ENCODE results near the gene NTN1. TPM values are rescaled to one million over a fixed set of nuclear protein-coding genes. Genes with fewer than 3 reads are reported as not detected.

The NTN1 gene
- total RNA-seq, 1 experiment from 2014 or later = 4.2 TPM

DNA sequence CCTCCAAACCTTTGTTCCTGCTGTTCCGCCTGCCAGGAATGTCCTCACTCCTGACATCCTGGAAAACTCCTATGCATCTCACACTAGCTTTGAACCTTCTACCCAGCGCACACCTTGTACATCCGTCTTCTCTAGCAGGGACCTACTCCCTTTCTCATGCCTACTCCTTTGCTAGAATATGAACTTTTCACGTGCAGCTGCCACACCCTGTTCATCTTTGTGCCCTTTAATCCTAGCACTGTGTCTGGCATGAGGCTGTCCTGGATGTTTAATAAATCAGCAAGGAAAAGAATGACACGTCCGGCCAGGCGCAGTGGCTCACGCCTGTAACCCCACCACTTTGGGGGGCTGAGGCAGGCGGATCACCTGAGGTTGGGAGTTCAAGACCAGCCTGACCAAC is 111.0 kb downstream of the NTN1 start:
- peaks cover 0 to 7% of the 10 kb centered on the region in 2 experiments; a peak in 1 of 4 replicates for H3K4me1 ChIP-seq (ENCODE audit: control insufficient read depth in 1 of 2, insufficient read depth in 2 of 2, low read length in 2 of 2)
- DNase-seq (ENCODE audit: low read depth, low spot score) (no peak), ATAC-seq (no peak)
- RAD21 ChIA-PET (ENCODE audit: low non-redundant PET in 1 of 2, low total read pairs in 2 of 2, uncharacterized antibody in 2 of 2, unreplicated experiment in 2 of 2) = no interaction called here
- H3K36me3 ChIP-seq (ENCODE audit: control insufficient read depth in 1 of 2, insufficient read depth in 2 of 2, low read length in 2 of 2) = no peaks in the 10 kb centered on the region
- intact Hi-C loops (cut with micrococcal nuclease) = no loop called here
- H3K9me3 ChIP-seq (ENCODE audit: control insufficient read depth in 1 of 2, insufficient read depth in 1 of 2, low read depth in 1 of 2, low read length in 2 of 2) = no peaks in the 10 kb centered on the region
- CTCF ChIA-PET = no interaction called here
- H3K9me2 ChIP-seq (ENCODE audit: insufficient read depth) = no peaks in the 10 kb centered on the region
- no peak overlapping the region for H3K27ac ChIP-seq (ENCODE audit: low read depth, low read length)
- TF ChIP-seq, protein P1, sequence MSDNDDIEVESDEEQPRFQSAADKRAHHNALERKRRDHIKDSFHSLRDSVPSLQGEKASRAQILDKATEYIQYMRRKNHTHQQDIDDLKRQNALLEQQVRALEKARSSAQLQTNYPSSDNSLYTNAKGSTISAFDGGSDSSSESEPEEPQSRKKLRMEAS (IDR thresholded peaks at IDR 0.05) = no peak
- TF ChIP-seq TCF7L2 (IDR thresholded peaks at IDR 0.05; ENCODE audit: borderline replicate concordance, extremely low read depth, insufficient read depth, insufficient read length) = no peak
- no peak for TF ChIP-seq EZH2 (IDR thresholded peaks at IDR 0.05)
- no peak for TF ChIP-seq POLR2AphosphoS5 (IDR thresholded peaks at IDR 0.05; ENCODE audit: low read depth, low read length)
- TF ChIP-seq, protein P2, sequence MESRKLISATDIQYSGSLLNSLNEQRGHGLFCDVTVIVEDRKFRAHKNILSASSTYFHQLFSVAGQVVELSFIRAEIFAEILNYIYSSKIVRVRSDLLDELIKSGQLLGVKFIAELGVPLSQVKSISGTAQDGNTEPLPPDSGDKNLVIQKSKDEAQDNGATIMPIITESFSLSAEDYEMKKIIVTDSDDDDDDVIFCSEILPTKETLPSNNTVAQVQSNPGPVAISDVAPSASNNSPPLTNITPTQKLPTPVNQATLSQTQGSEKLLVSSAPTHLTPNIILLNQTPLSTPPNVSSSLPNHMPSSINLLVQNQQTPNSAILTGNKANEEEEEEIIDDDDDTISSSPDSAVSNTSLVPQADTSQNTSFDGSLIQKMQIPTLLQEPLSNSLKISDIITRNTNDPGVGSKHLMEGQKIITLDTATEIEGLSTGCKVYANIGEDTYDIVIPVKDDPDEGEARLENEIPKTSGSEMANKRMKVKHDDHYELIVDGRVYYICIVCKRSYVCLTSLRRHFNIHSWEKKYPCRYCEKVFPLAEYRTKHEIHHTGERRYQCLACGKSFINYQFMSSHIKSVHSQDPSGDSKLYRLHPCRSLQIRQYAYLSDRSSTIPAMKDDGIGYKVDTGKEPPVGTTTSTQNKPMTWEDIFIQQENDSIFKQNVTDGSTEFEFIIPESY (IDR thresholded peaks at IDR 0.05; ENCODE audit: extremely low read depth, insufficient replicate concordance, low read length) = no peak
- no peak for TF ChIP-seq SRF (IDR thresholded peaks at IDR 0.05; ENCODE audit: low read depth)
- no peak for TF ChIP-seq YY1 (IDR thresholded peaks at IDR 0.05; ENCODE audit: extremely low read depth, insufficient replicate concordance, low read depth, low read length)
- TF ChIP-seq ZNF274 (IDR thresholded peaks at IDR 0.05; ENCODE audit: low read depth, low read length) = no peak
- no peak for TF ChIP-seq CBX3 (IDR thresholded peaks at IDR 0.05; ENCODE audit: low read depth)
- TF ChIP-seq, protein P3, sequence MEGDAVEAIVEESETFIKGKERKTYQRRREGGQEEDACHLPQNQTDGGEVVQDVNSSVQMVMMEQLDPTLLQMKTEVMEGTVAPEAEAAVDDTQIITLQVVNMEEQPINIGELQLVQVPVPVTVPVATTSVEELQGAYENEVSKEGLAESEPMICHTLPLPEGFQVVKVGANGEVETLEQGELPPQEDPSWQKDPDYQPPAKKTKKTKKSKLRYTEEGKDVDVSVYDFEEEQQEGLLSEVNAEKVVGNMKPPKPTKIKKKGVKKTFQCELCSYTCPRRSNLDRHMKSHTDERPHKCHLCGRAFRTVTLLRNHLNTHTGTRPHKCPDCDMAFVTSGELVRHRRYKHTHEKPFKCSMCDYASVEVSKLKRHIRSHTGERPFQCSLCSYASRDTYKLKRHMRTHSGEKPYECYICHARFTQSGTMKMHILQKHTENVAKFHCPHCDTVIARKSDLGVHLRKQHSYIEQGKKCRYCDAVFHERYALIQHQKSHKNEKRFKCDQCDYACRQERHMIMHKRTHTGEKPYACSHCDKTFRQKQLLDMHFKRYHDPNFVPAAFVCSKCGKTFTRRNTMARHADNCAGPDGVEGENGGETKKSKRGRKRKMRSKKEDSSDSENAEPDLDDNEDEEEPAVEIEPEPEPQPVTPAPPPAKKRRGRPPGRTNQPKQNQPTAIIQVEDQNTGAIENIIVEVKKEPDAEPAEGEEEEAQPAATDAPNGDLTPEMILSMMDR (IDR thresholded peaks at IDR 0.05 in 2 of 3, conservative IDR thresholded peaks at IDR 0.05 in 1 of 3; ENCODE audit: borderline replicate concordance in 1 of 3, insufficient read depth in 1 of 3, low read depth in 2 of 3, low read length in 2 of 3) = no peak
- no peak for TF ChIP-seq JUND (IDR thresholded peaks at IDR 0.05)
- TF ChIP-seq EGR1 (IDR thresholded peaks at IDR 0.05; ENCODE audit: low read depth) = no peak
- no peak for TF ChIP-seq ZFX (IDR thresholded peaks at IDR 0.05)
- no peaks in the 10 kb centered on the region for H4K20me1 ChIP-seq (ENCODE audit: insufficient read depth)
- no peaks in the 10 kb centered on the region for H3K79me2 ChIP-seq (ENCODE audit: insufficient read depth, low read length)
- no peak overlapping the region for H2AFZ ChIP-seq (ENCODE audit: low read depth, low read length, poor library complexity, severe bottlenecking)
- no TSS peak for BruUV-seq (replicated peaks)
- no peak overlapping the region for H3K4me3 ChIP-seq (replicated peaks in 1 of 2; ENCODE audit: low read depth in 1 of 2, low read length in 2 of 2)
- no peak overlapping the region for H3K9ac ChIP-seq (ENCODE audit: low read length)
- H3K4me2 ChIP-seq (ENCODE audit: low read length) = no peak overlapping the region
- H3K27me3 ChIP-seq (ENCODE audit: insufficient read depth, low read length) = no peaks in the 10 kb centered on the region
- POLR2A ChIA-PET = no interaction called here

All from HCT116 (cell line).